ENCODE results near the gene DLEC1. TPM values are rescaled to one million over a fixed set of nuclear protein-coding genes. Genes with fewer than 3 reads are reported as not detected.

The DLEC1 gene
- total RNA-seq, 1 donor from 2014 or later: 0.54 TPM

DNA sequence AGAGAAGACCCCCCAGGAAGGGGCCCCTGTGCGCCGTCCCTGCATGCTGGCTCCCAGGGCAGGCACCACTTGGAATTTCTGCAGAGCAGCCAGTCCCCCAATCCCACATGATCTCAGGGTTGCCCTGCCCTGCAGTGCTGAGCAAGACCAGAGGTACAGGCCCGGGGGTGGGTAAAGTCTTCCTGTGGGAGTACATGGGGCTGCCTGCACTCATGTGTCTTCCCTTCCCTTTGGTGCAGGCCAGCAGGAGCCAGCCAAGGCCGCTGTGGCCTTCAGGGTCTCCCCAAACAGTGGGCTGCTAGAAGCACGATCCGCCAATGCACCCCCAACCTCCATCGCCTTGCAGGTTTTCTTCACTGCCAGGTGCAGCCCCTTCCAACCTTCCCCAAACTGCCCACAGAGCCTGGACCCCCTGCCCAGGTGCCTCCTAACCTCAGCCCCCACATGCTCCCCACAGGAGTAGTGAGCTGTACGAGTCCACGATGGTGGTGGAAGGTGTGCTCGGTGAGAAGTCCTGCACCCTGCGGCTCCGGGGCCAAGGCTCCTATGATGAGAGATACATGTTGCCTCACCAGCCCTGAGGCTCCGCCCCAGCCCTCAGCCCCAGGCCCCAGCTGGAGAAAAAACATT lies 82.9 kb downstream of the DLEC1 start:
- Mint-ChIP-seq H3K27me3 (no peaks in the 10 kb centered on the region), H3K4me3 (no peak overlapping the region), H3K4me1 (peaks cover 7% of the 10 kb centered on the region), H3K36me3 (ENCODE audit: low read depth) (peaks cover 45% of the 10 kb centered on the region), H3K27ac (no peak overlapping the region), H3K9me3 (no peaks in the 10 kb centered on the region)
- intact Hi-C loops (cut with micrococcal nuclease): no loop called here
- no peak for DNase-seq

DNA sequence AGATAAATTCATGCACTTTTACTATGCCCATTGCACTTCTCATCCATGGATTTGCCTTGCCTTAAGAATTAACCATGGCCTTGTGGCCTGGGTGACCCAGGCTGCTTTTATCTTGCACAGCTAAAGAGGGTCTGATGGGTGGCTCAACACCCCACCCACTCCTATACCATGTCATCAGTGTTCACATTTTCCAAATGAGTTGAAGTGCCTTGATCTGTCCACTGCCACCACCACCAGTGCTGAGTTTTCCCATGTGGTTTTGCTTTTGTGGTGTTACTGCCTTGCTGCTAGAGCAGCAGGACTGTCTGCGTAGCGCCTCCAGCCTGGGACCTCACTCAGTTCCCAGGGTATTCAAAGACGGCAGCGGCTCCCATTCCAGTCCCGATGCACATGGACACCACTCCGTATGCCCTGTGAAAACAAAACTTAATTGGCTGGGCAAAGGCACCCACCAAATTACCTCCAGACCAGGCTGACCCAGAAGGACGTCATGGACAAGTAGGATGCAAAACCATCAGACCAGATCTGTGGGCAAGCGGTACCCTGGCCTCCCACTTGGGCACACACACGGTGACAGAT lies 83.8 kb downstream of the DLEC1 start:
- peaks cover 7% of the 10 kb centered on the region for H3K4me1 Mint-ChIP-seq
- H3K9me3 Mint-ChIP-seq: no peaks in the 10 kb centered on the region
- no peak for DNase-seq
- intact Hi-C loops (cut with micrococcal nuclease): no loop called here
- H3K36me3 Mint-ChIP-seq (ENCODE audit: low read depth): peaks cover 54% of the 10 kb centered on the region
- H3K27me3 Mint-ChIP-seq: no peaks in the 10 kb centered on the region
- no peak overlapping the region for H3K4me3 Mint-ChIP-seq
- H3K27ac Mint-ChIP-seq: no peak overlapping the region

DNA sequence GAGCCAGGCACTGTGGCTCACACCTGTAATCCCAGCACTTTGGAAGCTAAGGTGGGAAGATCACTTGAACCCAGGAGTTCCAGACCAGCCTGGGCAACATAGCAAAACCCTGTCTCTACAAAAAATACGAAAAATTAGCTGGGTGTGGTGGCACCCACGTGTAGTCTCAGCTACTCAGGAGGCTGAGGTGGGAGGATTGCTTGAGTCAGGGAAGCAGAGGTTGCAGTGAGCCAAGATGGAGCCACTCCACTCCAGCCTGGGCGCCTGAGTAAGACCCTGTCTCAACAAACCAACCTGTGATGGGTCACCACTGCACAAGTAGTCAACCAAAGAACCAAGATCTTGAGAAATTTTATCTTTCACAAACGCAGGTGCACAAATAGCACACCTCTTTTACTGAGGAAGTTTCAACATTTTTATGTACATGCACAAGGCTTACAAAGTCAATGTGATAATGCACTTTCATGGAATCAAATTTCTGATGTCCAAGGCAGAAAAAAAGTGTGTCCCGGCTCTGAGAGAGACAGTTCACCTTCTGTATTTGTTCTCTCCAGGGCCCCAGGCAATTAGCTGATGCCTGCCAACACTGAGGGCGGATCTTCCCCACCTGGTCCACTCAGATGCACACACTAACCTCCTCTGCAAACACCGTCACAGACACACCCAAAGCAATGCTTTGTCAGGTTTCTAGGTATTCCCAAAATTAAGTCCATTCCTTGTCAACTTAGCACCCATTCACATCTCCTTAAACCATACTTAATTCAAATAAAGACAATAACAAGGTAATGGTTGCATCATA lies 85.5 kb downstream of the DLEC1 start:
- H3K4me3 Mint-ChIP-seq: no peak overlapping the region
- H3K4me1 Mint-ChIP-seq: peaks cover 4% of the 10 kb centered on the region
- intact Hi-C loops (cut with micrococcal nuclease): no loop called here
- H3K27ac Mint-ChIP-seq: no peak overlapping the region
- H3K27me3 Mint-ChIP-seq: no peaks in the 10 kb centered on the region
- DNase-seq: no peak
- H3K9me3 Mint-ChIP-seq: no peaks in the 10 kb centered on the region
- H3K36me3 Mint-ChIP-seq (ENCODE audit: low read depth): peaks cover 57% of the 10 kb centered on the region

DNA sequence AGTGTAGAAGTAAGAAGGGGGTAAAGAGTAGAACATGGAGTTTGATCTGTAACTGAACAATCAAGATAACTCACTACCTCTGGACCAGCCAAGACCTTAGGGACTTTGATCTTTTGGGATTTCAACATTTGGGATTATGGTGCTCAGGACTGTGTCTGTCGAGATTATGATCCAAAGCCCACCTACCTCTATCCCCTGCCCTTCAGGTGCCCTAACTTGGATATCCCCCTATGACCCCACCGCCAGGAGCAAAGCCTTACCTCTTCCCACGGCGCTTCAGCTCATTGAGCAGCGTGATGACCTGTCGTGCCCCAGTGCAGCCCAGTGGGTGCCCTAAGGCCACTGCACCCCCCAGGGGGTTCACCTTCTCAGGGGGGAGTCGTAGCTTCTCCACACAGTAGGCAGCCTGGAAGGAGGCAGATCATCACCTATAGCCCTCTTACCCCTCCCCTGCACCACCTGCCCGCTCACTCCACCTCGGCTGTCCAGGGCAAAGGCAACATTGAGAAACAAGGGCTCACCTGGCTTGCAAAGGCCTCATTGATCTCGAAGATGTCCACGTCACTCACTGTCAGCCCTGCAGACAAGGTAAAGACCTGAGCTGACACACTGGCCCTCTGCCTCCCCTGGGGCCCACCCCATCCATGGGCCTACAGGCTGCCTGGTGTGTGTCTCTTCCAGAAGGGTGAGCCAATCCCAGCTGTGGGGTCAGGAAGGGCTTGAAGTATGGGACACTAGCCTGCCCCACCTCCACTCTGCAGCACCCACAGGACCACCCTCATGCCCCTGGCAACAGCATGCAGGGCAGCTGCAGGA lies 86.5 kb downstream of the DLEC1 start:
- H3K27me3 Mint-ChIP-seq: no peaks in the 10 kb centered on the region
- no peak overlapping the region for H3K4me3 Mint-ChIP-seq
- H3K27ac Mint-ChIP-seq: peak overlapping the region; percentile 58
- DNase-seq: no peak
- peaks cover 60% of the 10 kb centered on the region for H3K36me3 Mint-ChIP-seq (ENCODE audit: low read depth)
- H3K9me3 Mint-ChIP-seq: no peaks in the 10 kb centered on the region
- peaks cover 4% of the 10 kb centered on the region for H3K4me1 Mint-ChIP-seq
- intact Hi-C loops (cut with micrococcal nuclease): no loop called here

DNA sequence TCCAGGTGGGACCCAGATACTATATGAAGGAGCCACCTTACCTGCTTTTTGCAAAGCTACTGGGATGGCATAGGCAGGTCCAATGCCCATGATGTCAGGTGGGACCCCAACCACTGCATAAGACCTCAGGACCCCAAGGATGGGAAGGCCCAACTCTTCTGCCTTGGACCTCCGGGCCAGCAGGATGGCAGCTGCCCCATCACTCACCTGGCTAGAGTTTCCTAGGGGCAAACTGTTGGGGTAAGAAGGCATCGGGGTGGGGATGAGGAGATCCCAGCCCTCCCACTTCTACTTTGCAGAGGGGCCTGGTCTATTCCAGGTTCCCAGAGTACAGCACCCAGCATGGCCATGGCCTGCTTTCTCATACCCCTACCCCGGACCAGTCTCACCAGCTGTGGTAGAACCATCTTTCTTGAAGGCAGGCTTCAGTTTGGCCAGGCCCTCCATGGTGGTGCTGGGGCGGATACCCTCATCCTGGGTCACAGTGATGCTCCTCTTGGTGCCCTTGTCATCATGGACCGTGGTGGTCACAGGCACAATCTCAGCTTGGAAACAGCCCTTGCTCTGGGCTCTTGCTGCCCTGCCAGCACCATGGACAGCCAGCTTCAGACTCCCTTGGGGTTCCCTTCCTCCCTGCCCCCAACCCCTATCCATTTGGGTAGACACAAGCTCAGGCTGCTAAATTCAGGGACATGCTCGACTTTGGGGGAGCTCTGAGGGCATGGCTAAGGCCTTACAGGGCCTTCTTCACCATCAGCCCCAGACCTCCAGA lies 87.3 kb downstream of the DLEC1 start:
- Mint-ChIP-seq H3K9me3 (no peaks in the 10 kb centered on the region), H3K4me1 (peaks cover 6% of the 10 kb centered on the region), H3K27ac (no peak overlapping the region), H3K36me3 (ENCODE audit: low read depth) (peaks cover 61% of the 10 kb centered on the region), H3K27me3 (no peaks in the 10 kb centered on the region), H3K4me3 (no peak overlapping the region)
- intact Hi-C loops (cut with micrococcal nuclease): no loop called here
- DNase-seq: no peak

DNA sequence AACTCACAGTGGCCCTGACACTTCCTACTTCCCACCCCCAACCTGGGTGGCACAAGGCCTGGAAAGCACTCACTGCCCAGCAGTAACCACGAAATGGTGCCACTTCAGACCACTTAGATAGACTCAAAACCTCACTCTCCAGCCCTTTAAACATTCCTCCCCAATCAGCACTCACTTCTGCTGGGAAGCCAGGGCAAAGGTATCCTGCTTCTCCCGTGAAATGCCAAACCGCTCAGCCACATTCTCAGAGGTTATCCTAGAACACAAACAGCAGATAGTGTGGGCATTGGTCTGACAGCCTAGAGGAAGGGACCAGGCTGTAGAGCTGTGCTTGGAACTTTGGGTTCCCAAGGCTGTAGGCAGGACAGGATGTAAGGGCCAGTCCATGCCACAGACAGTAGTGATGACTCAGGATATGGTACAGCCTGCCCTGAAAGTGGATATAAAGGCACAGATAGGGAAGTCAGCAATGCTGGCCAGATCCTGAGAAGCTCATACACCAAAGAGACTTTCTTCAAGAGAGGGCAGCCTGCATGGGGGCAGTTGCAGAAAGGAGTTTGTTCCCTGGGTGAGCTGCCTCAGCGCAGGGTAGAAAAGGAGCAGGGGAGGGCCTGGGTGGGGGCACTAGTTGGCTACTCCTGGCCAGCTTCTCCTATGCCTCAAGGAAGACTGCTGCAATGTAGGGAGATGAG lies 88.7 kb downstream of the DLEC1 start:
- Mint-ChIP-seq H3K4me1 (peaks cover 11% of the 10 kb centered on the region), H3K9me3 (no peaks in the 10 kb centered on the region), H3K36me3 (ENCODE audit: low read depth) (peaks cover 66% of the 10 kb centered on the region), H3K4me3 (no peak overlapping the region), H3K27ac (no peak overlapping the region), H3K27me3 (no peaks in the 10 kb centered on the region)
- intact Hi-C loops (cut with micrococcal nuclease): no loop called here
- DNase-seq: no peak

DNA sequence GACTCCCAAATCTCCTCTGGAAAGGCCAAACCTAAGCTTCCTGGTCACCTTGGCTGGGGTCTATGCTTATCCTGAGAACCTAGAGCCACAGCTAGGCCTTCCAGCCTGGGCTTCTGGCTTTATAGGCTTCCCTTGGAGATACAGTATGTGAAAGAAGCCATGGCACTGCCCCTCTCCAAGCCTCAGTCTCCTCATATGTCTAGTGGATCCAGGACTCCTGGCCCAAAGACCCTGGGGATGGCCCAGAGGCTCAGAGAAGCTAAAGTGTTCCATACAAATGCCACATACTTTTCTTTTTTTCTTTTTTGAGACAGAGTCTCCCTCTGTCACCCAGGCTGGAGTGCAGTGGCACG lies 89.3 kb downstream of the DLEC1 start:
- Mint-ChIP-seq H3K9me3 (no peaks in the 10 kb centered on the region), H3K36me3 (ENCODE audit: low read depth) (peaks cover 64% of the 10 kb centered on the region), H3K27me3 (no peaks in the 10 kb centered on the region), H3K4me1 (peaks cover 14% of the 10 kb centered on the region), H3K4me3 (no peak overlapping the region), H3K27ac (no peak overlapping the region)
- intact Hi-C loops (cut with micrococcal nuclease): no loop called here
- DNase-seq: no peak

DNA sequence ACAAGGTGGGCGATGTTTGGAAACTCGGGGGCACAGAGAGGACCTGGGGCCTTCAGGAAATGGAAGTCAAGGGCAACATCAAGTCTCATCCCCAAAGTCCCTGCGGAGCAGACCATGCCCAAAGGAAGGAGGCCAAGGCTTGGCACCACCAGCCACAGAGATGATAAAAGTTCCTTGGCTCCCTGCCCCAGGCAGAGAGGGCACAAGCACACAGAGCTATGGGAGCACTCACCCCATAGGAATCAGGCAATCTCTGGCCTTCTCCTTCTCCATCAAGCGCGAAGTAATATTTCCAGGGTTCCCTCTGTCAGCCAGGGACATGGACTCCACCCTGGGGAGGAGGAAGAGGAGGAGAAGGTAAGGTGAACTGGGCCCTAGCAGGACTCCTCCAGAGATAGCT lies 90.0 kb downstream of the DLEC1 start:
- peaks cover 16% of the 10 kb centered on the region for H3K4me1 Mint-ChIP-seq
- no peak for DNase-seq
- intact Hi-C loops (cut with micrococcal nuclease): no loop called here
- no peaks in the 10 kb centered on the region for H3K9me3 Mint-ChIP-seq
- no peaks in the 10 kb centered on the region for H3K27me3 Mint-ChIP-seq
- peaks cover 65% of the 10 kb centered on the region for H3K36me3 Mint-ChIP-seq (ENCODE audit: low read depth)
- no peak overlapping the region for H3K27ac Mint-ChIP-seq
- H3K4me3 Mint-ChIP-seq: no peak overlapping the region

DNA sequence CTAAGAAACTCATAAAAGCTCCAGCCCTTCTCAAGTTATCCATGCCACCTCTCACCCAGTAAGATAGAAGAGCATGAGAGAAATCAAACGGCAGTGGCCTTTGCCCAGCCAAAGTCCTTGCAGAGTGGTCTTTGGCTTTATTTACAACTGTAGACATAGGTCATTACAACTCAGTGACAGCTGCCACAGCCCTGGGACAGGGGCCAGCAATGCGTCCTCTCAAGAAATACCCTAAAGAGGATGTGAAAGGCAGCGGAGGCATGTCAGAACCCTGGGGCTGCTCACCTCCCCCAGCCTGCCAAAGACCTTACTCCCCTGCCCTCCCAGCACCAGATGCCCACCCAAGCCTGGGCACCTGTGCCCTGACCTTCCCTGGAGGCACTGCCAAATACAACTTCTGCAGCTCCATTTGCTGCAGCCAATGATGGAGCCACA lies 91.6 kb downstream of the DLEC1 start:
- DNase-seq: no peak
- Mint-ChIP-seq H3K4me3 (no peak overlapping the region), H3K27ac (no peak overlapping the region), H3K27me3 (no peaks in the 10 kb centered on the region), H3K4me1 (peaks cover 26% of the 10 kb centered on the region), H3K36me3 (ENCODE audit: low read depth) (peaks cover 66% of the 10 kb centered on the region), H3K9me3 (no peaks in the 10 kb centered on the region)
- intact Hi-C loops (cut with micrococcal nuclease): no loop called here

DNA sequence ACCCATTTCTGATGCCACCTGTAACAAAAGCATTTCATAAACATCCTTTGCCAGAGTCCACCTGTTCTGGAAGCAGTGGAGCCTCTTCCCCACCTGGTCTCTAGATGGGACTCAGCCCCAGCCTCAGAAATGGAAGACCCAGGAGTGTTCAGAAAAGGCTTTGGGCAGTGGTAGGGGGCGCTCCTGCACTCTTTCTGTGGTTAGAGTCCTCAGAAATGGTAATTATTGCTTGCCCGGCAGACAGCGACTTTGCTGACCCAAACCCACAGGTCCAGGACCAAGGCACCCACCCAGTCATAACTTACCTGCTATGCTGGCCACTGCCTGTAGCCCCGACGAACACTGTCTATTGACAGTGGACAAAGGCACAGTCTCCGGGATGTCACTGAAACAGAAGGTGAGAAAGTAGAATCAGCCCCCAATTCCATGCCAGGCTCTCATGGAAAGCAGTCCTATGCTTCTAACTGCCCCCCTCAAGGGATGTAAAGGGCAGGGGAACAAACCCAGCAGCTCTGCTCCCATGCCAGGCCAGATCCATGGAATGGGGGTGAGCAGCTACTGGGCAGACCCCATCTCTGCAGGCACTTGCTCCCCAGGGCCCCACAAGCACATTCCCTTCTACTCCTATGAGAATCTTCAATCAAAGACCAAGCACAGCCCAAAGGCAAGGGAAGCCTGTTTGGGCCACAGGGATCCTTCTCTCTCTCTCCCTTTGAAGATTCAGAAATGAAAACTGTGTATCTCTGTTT lies 92.8 kb downstream of the DLEC1 start:
- Mint-ChIP-seq H3K27ac (no peak overlapping the region), H3K27me3 (no peaks in the 10 kb centered on the region), H3K9me3 (no peaks in the 10 kb centered on the region), H3K4me1 (peaks cover 33% of the 10 kb centered on the region), H3K4me3 (no peak overlapping the region), H3K36me3 (ENCODE audit: low read depth) (peaks cover 62% of the 10 kb centered on the region)
- DNase-seq: peak; percentile 71
- intact Hi-C loops (cut with micrococcal nuclease): no loop called here

DNA sequence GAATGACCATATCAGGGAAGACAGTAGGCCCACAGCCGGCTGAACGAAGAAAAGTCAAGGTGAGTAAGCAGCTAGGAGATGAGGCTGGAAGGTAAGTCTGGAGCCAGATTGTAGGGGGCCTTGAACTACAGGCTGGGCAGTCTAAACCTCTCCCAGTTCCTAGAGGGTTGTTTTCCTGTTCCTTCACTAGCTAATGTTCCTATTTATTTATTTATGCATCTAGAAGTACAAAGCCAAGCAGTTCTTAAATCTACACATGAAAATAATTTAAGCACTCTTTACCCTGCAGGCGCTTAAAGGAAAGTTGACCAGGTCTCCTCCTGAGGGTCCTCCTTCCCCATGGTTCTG lies 94.2 kb downstream of the DLEC1 start:
- Mint-ChIP-seq H3K4me1 (peaks cover 41% of the 10 kb centered on the region), H3K9me3 (no peaks in the 10 kb centered on the region), H3K27ac (no peak overlapping the region), H3K4me3 (no peak overlapping the region), H3K36me3 (ENCODE audit: low read depth) (peaks cover 53% of the 10 kb centered on the region), H3K27me3 (no peaks in the 10 kb centered on the region)
- no peak for DNase-seq
- intact Hi-C loops (cut with micrococcal nuclease): no loop called here

DNA sequence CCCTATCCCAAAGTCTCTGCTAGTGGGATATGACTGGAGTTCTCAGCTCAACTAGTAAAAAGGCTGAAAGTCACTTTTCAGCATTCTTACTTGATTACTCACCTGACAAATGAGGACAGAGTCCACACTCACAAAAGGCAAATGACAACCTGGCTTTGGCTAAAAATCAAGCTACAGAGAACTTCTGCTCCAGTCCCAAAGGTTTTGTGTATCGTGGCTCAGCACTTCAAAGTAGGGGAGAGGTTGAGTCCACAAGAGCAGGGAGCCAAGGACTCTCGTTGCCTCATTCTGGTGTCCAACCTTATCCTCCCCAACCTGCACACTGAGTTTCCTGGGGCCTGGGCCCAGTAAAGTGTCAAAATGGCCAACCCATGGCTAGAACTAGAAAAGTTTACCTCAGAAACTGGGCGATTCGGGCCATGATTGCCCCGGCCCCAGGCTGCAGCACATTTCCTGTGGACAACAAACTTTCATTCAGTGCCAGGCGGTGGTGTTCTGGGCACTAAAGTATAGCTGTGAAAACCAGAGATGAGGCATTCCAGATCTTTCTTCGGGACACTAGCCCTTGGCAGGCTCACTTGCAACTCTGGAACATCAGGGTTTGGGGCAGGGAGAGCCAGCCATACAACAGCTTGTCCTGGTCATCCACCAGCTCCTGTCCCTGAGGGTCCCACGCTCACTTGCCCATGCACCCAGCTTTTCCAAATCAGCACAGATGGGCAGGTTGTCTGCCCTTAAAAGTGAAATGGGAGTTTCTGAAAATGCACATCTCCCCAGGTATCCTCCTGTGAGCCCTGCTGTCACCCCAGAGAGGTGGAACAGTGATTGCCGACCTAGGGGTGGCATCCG lies 94.8 kb downstream of the DLEC1 start:
- no peak for DNase-seq
- no peak overlapping the region for H3K4me3 Mint-ChIP-seq
- H3K27me3 Mint-ChIP-seq: no peaks in the 10 kb centered on the region
- peaks cover 52% of the 10 kb centered on the region for H3K36me3 Mint-ChIP-seq (ENCODE audit: low read depth)
- intact Hi-C loops (cut with micrococcal nuclease): no loop called here
- H3K4me1 Mint-ChIP-seq: peaks cover 43% of the 10 kb centered on the region
- no peaks in the 10 kb centered on the region for H3K9me3 Mint-ChIP-seq
- H3K27ac Mint-ChIP-seq: no peak overlapping the region
